K562 (cell line): ENCODE data around the gene WDR18. TPM values are rescaled to one million over a fixed set of nuclear protein-coding genes. Genes with fewer than 3 reads are reported as not detected.

ENCODE experiments used
- ATAC-seq: fragments of 200-7000 bp; cut with Tn5 transposase; 3 replicates; pipeline ENCODE4 v1.9.1; 2020; ENCODE audit warnings: moderate library complexity
- BruUV-seq: library from RNA; stranded (reverse); fragments of 400-500 nt; replicated peaks from 2 replicates; lab custom pipeline; 2021; lab: Mats Ljungman, UMichigan
- CTCF ChIA-PET: fragments of 300-600 bp; formaldehyde crosslinking; extraction: SDS; loops from one replicate; lab custom pipeline; 2021; ENCODE audit warnings: low intra/inter-chr PET ratio; lab: Yijun Ruan, JAX
- POLR2A ChIA-PET: fragments of 300-600, 350-650 bp; sonication (Branson Sonifier 250); formaldehyde crosslinking; extraction: SDS; loops from one replicate; lab custom pipeline; 2021; ENCODE audit warnings: antibody characterized with exemption, inconsistent platforms; lab: Yijun Ruan, JAX
- DNase-seq, 4 experiments: peaks; one replicate each; pipeline versions ENCODE4 v3.0.0 to v3.0.0-alpha.2; 2011 to 2018; ENCODE audit warnings: low spot score in 3 of 4, mixed read lengths in 3 of 4; ENCODE audit errors: extremely low read depth in 1 of 4
- FAIRE-seq: peaks from 2 replicates; lab custom pipeline; 2011; peaks lifted over from hg19 to GRCh38; lab: Jason Lieb, UNC
- H2AFZ ChIP-seq: 2 replicates; pipeline ENCODE4 v1.6.0; 2011; ENCODE audit warnings: low read depth, low read length, control low read depth, inconsistent platforms
- H3K27ac ChIP-seq: fragments of 200-600 bp; 3 replicates; pipeline ENCODE4 v1.8.0; 2011; ENCODE audit warnings: low read depth, mild to moderate bottlenecking, control low read depth, inconsistent platforms, low read length, moderate library complexity, mixed read lengths; ENCODE audit errors: extremely low read depth
- H3K27me3 ChIP-seq, 2 experiments: fragments of 300-600 bp in 1 of 2; 2 replicates in 1 of 2; 3 replicates in 1 of 2; pipeline versions ENCODE4 v1.6.0 to v1.8.0; 2011; ENCODE audit warnings: inconsistent platforms in 2 of 2, low read length in 2 of 2, mild to moderate bottlenecking in 1 of 2, mixed read lengths in 1 of 2, moderate library complexity in 1 of 2; ENCODE audit not compliant: control insufficient read depth in 2 of 2, insufficient read depth in 2 of 2
- H3K36me3 ChIP-seq: fragments of 300-600 bp; 3 replicates; pipeline ENCODE4 v1.8.0; 2011; ENCODE audit warnings: mild to moderate bottlenecking, low read length, inconsistent platforms; ENCODE audit not compliant: control insufficient read depth, insufficient read depth
- H3K4me1 ChIP-seq, 2 experiments: fragments of 200-600 bp in 1 of 2; replicated peaks in 1 of 2; 2 replicates in 1 of 2; 3 replicates in 1 of 2; pipeline versions ENCODE4 v1.5.1 to v1.8.0; 2011; ENCODE audit warnings: inconsistent platforms in 2 of 2, low read length in 2 of 2, mild to moderate bottlenecking in 1 of 2, mixed read lengths in 1 of 2, moderate library complexity in 1 of 2; ENCODE audit not compliant: control insufficient read depth in 2 of 2, insufficient read depth in 2 of 2
- H3K4me2 ChIP-seq: 2 replicates; pipeline ENCODE4 v1.6.1; 2011; ENCODE audit warnings: low read length, control low read depth, inconsistent platforms, mixed read lengths; ENCODE audit not compliant: insufficient read depth
- H3K4me3 ChIP-seq: fragments of 200-600 bp; sonication (generic), shearing (Covaris generic); 2 replicates; pipeline ENCODE4 v1.5.1; 2016; ENCODE audit warnings: control low read depth, inconsistent platforms
- H3K79me2 ChIP-seq: fragments of 200-600 bp; 3 replicates; pipeline ENCODE4 v1.8.0; 2011; ENCODE audit warnings: low read length, inconsistent platforms; ENCODE audit not compliant: control insufficient read depth, insufficient read depth
- H3K9ac ChIP-seq, 2 experiments: 2 replicates each; pipeline versions ENCODE4 v1.6.0 to v1.6.1; 2011; ENCODE audit warnings: low read depth in 2 of 2, low read length in 2 of 2, control low read depth in 1 of 2, inconsistent platforms in 1 of 2, mild to moderate bottlenecking in 1 of 2, mixed read lengths in 1 of 2; ENCODE audit not compliant: insufficient read depth in 1 of 2
- H3K9me1 ChIP-seq: one replicate; pipeline ENCODE4 v1.6.0; 2011; ENCODE audit warnings: inconsistent platforms, mild to moderate bottlenecking, low read length, moderate library complexity; ENCODE audit not compliant: control insufficient read depth, insufficient read depth
- H3K9me3 ChIP-seq: replicated peaks from 2 replicates; pipeline ENCODE4 v1.5.1; 2011; ENCODE audit warnings: low read depth, low read length, inconsistent platforms; ENCODE audit not compliant: control insufficient read depth, insufficient read depth
- H4K20me1 ChIP-seq: replicated peaks from 2 replicates; pipeline ENCODE4 v1.6.1; 2011; ENCODE audit warnings: low read length, inconsistent platforms, mixed read lengths; ENCODE audit not compliant: control insufficient read depth, insufficient read depth
- HLTF ChIP-seq: fragments of 450-650 bp; IDR thresholded peaks from 2 replicates; pipeline ENCODE4 v1.6.1; 2016
- PCBP1 ChIP-seq: fragments of 200-400 bp; formaldehyde crosslinking; IDR thresholded peaks from 2 replicates; pipeline ENCODE4 v1.6.1; 2018; ENCODE audit warnings: mild to moderate bottlenecking, low read depth, low read length; ENCODE audit not compliant: poor library complexity, severe bottlenecking
- POLR2G ChIP-seq: fragments of 200-400 bp; formaldehyde crosslinking; IDR thresholded peaks from 2 replicates; pipeline ENCODE4 v1.6.1; 2017; ENCODE audit warnings: low read depth, mild to moderate bottlenecking, antibody characterized with exemption, low read length, moderate library complexity
- RBM22 ChIP-seq: fragments of 200-400 bp; formaldehyde crosslinking; IDR thresholded peaks from 2 replicates; pipeline ENCODE4 v1.6.1; 2018; ENCODE audit warnings: low read length, low read depth; ENCODE audit not compliant: poor library complexity, severe bottlenecking
- ZBTB7A ChIP-seq: IDR thresholded peaks from 2 replicates; pipeline ENCODE4 v1.6.1; 2011; ENCODE audit warnings: low read depth, mild to moderate bottlenecking, low read length, moderate library complexity, borderline replicate concordance; ENCODE audit not compliant: control insufficient read depth
- WGBS: fragments of 100-300 bp; shearing (Covaris generic); methylation state at CpG from one replicate; pipeline ENCODE4 v1.1.6; 2016; ENCODE audit warnings: low coverage, mixed read lengths; ENCODE audit not compliant: insufficient coverage; ENCODE audit errors: missing lambda C conversion rate; 5-methylcytosine and 5-hydroxymethylcytosine counted together
- in situ Hi-C: fragments of 300-500 bp; cut with MboI; formaldehyde crosslinking; loops from 4 replicates; pipeline ENCODE4 v1.15.0; 2018; ENCODE audit warnings: inconsistent platforms, mixed read lengths
- intact Hi-C: fragments of 100-400 bp; cut with micrococcal nuclease; formaldehyde crosslinking; loops from 2 replicates; pipeline ENCODE4 v1.14.2; 2022
- polyA plus RNA-seq, 8 experiments: library from polyadenylated mRNA; depleted of rRNA in 4 of 8; stranded (reverse) in 5 of 8; unstranded in 3 of 8; fragments of >200 nt; fragmentation: Nextera tagmentation in 2 of 8; fragmentation: Illumina TruSeq in 1 of 8; extraction: Ambion mirVana in 2 of 8; extraction: Trizol in 1 of 8; gene quantifications; 2 replicates each; pipeline versions ENCODE4 v1.2.1 to v1.2.3, GENCODE V29; 2011 to 2014; ENCODE audit warnings: inconsistent platforms in 1 of 8, missing spikeins in 1 of 8
- total RNA-seq, 7 experiments: library from RNA; depleted of rRNA in 6 of 7; stranded (reverse); fragments of >200 nt in 6 of 7; fragmentation: Illumina TruSeq in 2 of 7; extraction: Trizol in 2 of 7; gene quantifications; 2 replicates each; pipeline versions ENCODE4 v1.2.1 to v1.2.3, GENCODE V29; 2011 to 2021; ENCODE audit warnings: low replicate concordance in 1 of 7
- TF ChIP-seq, protein P1 (sequence below): fragments of 200-800 bp; sonication (Bioruptor generic); IDR thresholded peaks from 2 replicates; pipeline ENCODE4 v1.6.1; 2017; ENCODE audit warnings: missing genetic modification characterization, missing compliant biosample characterization
- TF ChIP-seq, protein P2 (sequence below): sonication (generic); formaldehyde crosslinking; IDR thresholded peaks from 2 replicates; pipeline ENCODE4 v1.8.1; 2023; ENCODE audit warnings: mild to moderate bottlenecking, missing genetic modification reagents

Gene WDR18
- total and polyA plus RNA-seq, 9 of the 15 experiments (the other 6 are each of a cell fraction or from before 2014, with no cell fraction given) = 0.65 to 181 (median 30.1) TPM

DNA sequence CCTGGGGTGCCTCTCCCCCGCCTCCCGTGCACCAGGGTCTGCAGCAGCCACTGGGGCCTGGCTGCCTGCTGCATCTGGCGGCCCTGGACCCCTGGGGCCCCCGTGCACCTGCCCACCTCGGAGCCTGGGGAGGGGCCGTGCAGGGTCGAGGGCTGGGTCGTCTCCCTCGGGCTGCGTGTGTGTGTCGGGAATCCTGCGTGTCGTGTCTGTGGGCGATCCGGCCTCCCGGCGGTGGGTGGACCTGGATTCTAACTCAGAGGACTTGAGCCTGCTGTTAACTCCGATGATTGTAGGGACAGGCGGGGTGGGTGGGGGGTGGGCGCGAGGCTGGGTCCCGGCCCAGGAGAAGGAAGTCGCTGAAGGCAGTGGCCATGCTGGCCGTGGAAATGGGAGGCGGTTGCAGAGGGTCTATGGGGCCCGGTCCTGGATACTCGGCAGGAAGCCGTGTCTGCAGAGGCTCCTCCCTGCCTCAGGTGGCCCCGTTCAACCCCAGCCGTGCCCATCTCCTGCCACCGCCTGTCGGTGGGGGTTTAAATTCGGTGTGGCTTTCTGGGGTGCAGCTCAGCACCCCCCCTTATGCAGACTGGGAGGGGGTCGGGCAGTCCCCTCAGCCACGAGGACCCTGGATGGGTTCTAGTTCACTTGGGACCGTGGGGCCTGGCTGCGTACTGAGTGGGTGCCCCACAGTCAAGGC is 9.4 kb upstream of the WDR18 start:
- ChIA-PET POLR2A (no interaction called here), CTCF (no interaction called here)
- Histone ChIP-seq H3K9me1 (no peaks in the 10 kb centered on the region), H3K4me3 (no peak overlapping the region), H3K27me3 (no peaks in the 10 kb centered on the region), H3K9ac (peak overlapping the region in 1 of 2 experiments; percentile 52; a peak in 2 of 4 replicates), H3K36me3 (peaks cover 40% of the 10 kb centered on the region), H3K9me3 (peaks cover 10% of the 10 kb centered on the region), H4K20me1 (no peaks in the 10 kb centered on the region), H3K27ac (no peak overlapping the region), H2AFZ (no peak overlapping the region), H3K4me1 (peaks cover 5 to 49% of the 10 kb centered on the region in 2 experiments; a peak in 4 of 5 replicates), H3K79me2 (peaks cover 8% of the 10 kb centered on the region), H3K4me2 (no peak overlapping the region)
- no peak for ATAC-seq
- in situ Hi-C loops (no loop called here), intact Hi-C loops (no loop called here)
- 92% methylated on average over 17 of the region's 37 CpGs for WGBS
- FAIRE-seq = no peak
- TF ChIP-seq RBM22 (peak; percentile 44), ZBTB7A (0 out of 2 replicates have a peak, but pooled peaks have one; percentile 10), HLTF (no peak), PCBP1 (peak; percentile 4), POLR2G (peak; percentile 71)
- TF ChIP-seq, protein P1, sequence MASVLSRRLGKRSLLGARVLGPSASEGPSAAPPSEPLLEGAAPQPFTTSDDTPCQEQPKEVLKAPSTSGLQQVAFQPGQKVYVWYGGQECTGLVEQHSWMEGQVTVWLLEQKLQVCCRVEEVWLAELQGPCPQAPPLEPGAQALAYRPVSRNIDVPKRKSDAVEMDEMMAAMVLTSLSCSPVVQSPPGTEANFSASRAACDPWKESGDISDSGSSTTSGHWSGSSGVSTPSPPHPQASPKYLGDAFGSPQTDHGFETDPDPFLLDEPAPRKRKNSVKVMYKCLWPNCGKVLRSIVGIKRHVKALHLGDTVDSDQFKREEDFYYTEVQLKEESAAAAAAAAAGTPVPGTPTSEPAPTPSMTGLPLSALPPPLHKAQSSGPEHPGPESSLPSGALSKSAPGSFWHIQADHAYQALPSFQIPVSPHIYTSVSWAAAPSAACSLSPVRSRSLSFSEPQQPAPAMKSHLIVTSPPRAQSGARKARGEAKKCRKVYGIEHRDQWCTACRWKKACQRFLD (CRISPR knock-in tag) = no peak
- TF ChIP-seq, protein P2, sequence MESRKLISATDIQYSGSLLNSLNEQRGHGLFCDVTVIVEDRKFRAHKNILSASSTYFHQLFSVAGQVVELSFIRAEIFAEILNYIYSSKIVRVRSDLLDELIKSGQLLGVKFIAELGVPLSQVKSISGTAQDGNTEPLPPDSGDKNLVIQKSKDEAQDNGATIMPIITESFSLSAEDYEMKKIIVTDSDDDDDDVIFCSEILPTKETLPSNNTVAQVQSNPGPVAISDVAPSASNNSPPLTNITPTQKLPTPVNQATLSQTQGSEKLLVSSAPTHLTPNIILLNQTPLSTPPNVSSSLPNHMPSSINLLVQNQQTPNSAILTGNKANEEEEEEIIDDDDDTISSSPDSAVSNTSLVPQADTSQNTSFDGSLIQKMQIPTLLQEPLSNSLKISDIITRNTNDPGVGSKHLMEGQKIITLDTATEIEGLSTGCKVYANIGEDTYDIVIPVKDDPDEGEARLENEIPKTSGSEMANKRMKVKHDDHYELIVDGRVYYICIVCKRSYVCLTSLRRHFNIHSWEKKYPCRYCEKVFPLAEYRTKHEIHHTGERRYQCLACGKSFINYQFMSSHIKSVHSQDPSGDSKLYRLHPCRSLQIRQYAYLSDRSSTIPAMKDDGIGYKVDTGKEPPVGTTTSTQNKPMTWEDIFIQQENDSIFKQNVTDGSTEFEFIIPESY (CRISPR knock-in tag) = 0 out of 2 replicates have a peak, but pooled peaks have one; percentile 14
- BruUV-seq = no TSS peak
- DNase-seq = no peak
